ENCODE data around the gene KIF16B. TPM values are rescaled to one million over a fixed set of nuclear protein-coding genes. Genes with fewer than 3 reads are reported as not detected.

Gene KIF16B
- total RNA-seq, 1 experiment from 2014 or later: 7.0 TPM

DNA sequence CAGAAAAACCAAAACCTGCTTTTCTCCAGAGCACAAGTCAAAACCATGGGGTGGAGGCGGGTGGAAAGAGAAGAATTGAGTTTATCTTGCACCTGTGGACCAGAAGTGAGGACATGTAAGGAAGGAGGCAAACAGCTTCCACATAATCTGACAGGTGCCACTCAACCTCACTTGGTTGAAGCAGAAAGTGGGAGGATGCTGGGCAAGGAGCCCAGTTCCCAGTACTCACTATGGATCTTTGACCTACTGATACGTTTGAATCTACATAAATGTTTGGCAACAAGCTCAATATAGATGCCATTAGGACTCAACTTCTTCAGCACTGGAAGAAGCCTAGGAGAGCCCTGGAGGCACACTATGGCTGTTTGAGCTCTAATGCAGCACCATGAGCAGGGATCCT is 285.5 kb downstream of the KIF16B start:
- TF ChIP-seq ATF3 (IDR thresholded peaks at IDR 0.05) (no peak), TCF7L2 (IDR thresholded peaks at IDR 0.05; ENCODE audit: borderline replicate concordance, extremely low read depth, insufficient read depth, insufficient read length) (no peak), POLR2AphosphoS5 (IDR thresholded peaks at IDR 0.05; ENCODE audit: low read depth, low read length) (no peak), EZH2 (IDR thresholded peaks at IDR 0.05) (no peak), FOSL1 (IDR thresholded peaks at IDR 0.05; ENCODE audit: low read depth) (no peak), MAX (IDR thresholded peaks at IDR 0.05) (no peak), POLR2A (IDR thresholded peaks at IDR 0.05; ENCODE audit: borderline replicate concordance, extremely low read depth, insufficient read depth, insufficient read length) (no peak), YY1 (IDR thresholded peaks at IDR 0.05; ENCODE audit: extremely low read depth, insufficient replicate concordance, low read depth, low read length) (no peak), RAD21 (IDR thresholded peaks at IDR 0.05; ENCODE audit: low read depth) (no peak), CBX3 (IDR thresholded peaks at IDR 0.05; ENCODE audit: low read depth) (no peak)
- TF ChIP-seq, protein P1, sequence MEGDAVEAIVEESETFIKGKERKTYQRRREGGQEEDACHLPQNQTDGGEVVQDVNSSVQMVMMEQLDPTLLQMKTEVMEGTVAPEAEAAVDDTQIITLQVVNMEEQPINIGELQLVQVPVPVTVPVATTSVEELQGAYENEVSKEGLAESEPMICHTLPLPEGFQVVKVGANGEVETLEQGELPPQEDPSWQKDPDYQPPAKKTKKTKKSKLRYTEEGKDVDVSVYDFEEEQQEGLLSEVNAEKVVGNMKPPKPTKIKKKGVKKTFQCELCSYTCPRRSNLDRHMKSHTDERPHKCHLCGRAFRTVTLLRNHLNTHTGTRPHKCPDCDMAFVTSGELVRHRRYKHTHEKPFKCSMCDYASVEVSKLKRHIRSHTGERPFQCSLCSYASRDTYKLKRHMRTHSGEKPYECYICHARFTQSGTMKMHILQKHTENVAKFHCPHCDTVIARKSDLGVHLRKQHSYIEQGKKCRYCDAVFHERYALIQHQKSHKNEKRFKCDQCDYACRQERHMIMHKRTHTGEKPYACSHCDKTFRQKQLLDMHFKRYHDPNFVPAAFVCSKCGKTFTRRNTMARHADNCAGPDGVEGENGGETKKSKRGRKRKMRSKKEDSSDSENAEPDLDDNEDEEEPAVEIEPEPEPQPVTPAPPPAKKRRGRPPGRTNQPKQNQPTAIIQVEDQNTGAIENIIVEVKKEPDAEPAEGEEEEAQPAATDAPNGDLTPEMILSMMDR (IDR thresholded peaks at IDR 0.05 in 2 of 3, conservative IDR thresholded peaks at IDR 0.05 in 1 of 3; ENCODE audit: borderline replicate concordance in 1 of 3, insufficient read depth in 1 of 3, low read depth in 2 of 3, low read length in 2 of 3): no peak
- TF ChIP-seq, protein P2, sequence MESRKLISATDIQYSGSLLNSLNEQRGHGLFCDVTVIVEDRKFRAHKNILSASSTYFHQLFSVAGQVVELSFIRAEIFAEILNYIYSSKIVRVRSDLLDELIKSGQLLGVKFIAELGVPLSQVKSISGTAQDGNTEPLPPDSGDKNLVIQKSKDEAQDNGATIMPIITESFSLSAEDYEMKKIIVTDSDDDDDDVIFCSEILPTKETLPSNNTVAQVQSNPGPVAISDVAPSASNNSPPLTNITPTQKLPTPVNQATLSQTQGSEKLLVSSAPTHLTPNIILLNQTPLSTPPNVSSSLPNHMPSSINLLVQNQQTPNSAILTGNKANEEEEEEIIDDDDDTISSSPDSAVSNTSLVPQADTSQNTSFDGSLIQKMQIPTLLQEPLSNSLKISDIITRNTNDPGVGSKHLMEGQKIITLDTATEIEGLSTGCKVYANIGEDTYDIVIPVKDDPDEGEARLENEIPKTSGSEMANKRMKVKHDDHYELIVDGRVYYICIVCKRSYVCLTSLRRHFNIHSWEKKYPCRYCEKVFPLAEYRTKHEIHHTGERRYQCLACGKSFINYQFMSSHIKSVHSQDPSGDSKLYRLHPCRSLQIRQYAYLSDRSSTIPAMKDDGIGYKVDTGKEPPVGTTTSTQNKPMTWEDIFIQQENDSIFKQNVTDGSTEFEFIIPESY (IDR thresholded peaks at IDR 0.05; ENCODE audit: extremely low read depth, insufficient replicate concordance, low read length): no peak
- H3K4me3 ChIP-seq (replicated peaks in 1 of 2; ENCODE audit: low read depth in 1 of 2, low read length in 2 of 2): no peak overlapping the region
- no peak overlapping the region for H3K9ac ChIP-seq (ENCODE audit: low read length)
- H3K79me2 ChIP-seq (ENCODE audit: insufficient read depth, low read length): no peaks in the 10 kb centered on the region
- intact Hi-C loops (cut with micrococcal nuclease): loop anchor here (10.0 kb wide), 1 partner anchor 187 kb away; no protein-coding TSS in a partner anchor
- no peaks in the 10 kb centered on the region for H3K36me3 ChIP-seq (ENCODE audit: control insufficient read depth in 1 of 2, insufficient read depth in 2 of 2, low read length in 2 of 2)
- H3K27ac ChIP-seq (ENCODE audit: low read depth, low read length): no peak overlapping the region
- no peaks in the 10 kb centered on the region for H3K27me3 ChIP-seq (ENCODE audit: insufficient read depth, low read length)
- POLR2A ChIA-PET: no interaction called here
- no TSS peak for BruUV-seq (replicated peaks)
- RAD21 ChIA-PET (ENCODE audit: low non-redundant PET in 1 of 2, low total read pairs in 2 of 2, uncharacterized antibody in 2 of 2, unreplicated experiment in 2 of 2): no interaction called here
- no peaks in the 10 kb centered on the region for H3K9me3 ChIP-seq (ENCODE audit: control insufficient read depth in 1 of 2, insufficient read depth in 1 of 2, low read depth in 1 of 2, low read length in 2 of 2)
- DNase-seq (ENCODE audit: low read depth, low spot score) (no peak), ATAC-seq (no peak)
- no peaks in the 10 kb centered on the region for H4K20me1 ChIP-seq (ENCODE audit: insufficient read depth)
- no peaks in the 10 kb centered on the region for H3K4me1 ChIP-seq (ENCODE audit: control insufficient read depth in 1 of 2, insufficient read depth in 2 of 2, low read length in 2 of 2)
- H3K4me2 ChIP-seq (ENCODE audit: low read length): no peak overlapping the region
- CTCF ChIA-PET: no interaction called here
- H2AFZ ChIP-seq (ENCODE audit: low read depth, low read length, poor library complexity, severe bottlenecking): no peak overlapping the region
- H3K9me2 ChIP-seq (ENCODE audit: insufficient read depth): no peaks in the 10 kb centered on the region
